GM21515 (cell line): ENCODE results near the gene TRMT1.

Experiments used
- ATAC-seq: cut with Tn5 transposase; IDR thresholded peaks from one replicate; pipeline ENCODE4 v1.9.1; 2021; ENCODE audit not compliant: unreplicated experiment

The TRMT1 gene

DNA sequence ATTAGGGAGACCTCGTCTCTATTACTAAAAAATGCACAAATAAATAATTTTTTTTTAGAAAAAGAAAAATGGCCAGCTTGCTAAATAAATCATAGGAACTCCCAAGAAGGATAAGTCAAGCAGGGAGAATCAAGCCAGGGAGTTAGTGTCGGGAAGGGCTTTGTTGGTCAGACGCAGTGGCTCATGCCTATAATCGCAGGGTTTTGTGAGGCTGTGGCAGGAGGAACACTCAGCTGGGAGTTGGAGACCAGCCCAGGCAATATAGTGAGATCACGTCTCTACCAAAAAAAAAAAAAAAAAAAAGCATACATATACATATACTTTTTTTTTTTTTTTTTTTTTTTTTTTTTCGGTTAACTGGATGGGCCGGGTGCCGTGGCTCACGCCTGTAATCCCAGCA lies 10.5 kb upstream of the TRMT1 start:
- no peak for ATAC-seq

DNA sequence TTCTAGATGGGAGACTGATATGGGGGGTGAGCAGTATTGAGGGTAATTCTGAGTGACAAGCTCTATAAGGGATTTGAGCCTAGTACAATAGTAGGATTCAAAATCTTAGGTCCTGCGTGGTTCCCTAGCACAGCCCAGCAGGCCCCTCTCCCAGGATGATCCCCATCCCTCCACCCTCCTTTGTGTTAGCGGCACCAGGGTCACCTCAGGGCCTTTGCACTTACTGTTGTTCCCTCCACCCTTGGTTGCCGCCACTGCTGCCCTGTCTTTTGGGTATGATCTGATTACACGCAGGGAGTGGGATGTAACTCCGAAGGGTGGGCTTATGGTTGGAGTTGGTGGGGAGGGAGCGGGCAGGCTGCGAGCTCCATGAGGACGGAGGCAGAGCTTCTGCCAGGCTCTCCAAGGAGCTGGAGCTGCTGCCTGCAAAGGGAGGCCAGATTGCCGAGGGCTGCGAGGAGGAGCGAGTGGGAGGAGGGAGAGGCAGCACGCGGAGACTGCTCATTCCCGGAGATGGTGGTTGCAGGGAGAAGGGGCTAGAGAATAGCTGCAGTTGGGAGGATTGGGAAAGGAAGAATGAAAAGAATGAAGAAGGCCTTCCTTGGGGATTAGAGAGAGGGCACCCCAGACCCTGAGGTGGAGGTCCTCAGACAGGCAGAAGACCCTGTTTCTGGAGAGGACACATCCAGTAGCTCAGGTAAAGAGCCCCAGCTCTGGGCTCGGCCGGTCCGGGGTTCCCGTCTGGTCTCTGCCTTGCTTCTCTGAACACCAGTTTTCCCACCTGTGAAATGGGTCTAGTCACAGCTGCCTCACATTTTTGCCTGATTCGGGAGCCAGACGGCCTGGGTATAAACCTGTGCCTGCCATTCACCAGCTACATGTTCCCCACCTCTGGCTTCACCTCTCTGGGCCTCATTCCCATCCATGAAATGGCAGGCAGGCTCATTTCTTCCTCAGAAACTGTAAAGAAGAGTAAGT lies 6.7 kb upstream of the TRMT1 start:
- ATAC-seq: no peak

DNA sequence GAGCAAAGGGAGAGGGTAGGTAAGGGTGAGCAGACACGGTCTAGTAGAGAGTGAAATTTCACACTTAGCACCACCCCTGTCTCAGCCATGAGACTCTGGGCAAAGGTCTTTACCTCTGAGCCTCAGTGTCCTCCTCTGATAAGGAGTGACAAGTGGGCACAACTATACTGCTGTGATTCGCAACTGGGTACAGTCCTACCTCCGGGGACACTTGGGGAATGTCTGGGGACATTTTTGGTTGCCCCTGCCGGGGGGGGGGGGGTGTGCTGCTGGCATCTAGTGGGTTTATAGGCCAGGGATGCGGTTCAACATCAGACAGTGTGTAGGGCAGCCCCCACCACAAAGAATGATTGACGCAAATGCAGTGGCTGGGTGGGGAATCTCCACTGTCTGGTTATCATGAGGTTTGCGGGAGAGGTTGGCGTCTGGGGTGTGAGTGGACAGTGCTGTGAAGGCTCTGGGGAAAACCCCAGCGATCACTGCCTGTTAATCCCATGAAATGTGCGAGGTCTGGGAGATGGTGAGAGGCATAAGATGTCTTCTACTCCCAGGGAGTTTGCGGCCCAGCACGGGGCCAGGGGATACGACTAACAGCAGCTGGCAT lies 5.8 kb upstream of the TRMT1 start:
- no peak for ATAC-seq

DNA sequence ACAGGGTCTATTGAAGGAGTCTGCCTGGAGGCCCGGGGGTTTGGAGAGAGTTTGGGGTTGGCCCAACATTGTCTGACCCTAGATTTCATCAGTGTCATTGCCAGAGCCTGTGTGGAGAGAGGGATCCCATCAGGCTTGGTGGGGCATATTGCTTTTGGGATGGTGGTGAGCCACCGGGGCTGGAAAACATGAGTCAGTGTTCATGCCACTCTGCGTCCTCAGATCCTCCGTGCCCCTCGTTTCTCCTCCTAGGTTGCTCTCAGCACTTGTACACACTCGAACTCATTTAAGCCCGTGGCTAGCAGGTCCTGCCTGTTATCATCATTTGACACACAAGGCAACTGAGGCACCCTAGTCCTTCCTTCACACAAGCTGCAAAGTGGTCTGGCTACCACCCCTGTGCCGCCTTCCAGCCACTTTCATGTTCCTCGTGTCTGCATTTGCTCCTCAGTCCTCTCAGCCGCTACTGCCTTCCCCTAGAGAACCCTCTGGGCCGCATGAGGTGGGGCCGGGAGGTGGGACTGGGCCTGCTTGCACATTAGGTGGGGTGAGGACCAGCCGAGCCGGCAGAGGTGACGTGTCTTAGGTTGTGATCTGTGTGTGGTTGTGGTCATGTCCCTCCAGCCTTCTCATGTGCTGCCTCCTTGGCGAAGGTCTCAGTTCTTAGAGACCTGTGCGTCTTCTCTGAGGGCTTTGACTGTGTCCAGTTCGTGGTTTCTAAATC lies 5.2 kb upstream of the TRMT1 start:
- ATAC-seq: no peak

DNA sequence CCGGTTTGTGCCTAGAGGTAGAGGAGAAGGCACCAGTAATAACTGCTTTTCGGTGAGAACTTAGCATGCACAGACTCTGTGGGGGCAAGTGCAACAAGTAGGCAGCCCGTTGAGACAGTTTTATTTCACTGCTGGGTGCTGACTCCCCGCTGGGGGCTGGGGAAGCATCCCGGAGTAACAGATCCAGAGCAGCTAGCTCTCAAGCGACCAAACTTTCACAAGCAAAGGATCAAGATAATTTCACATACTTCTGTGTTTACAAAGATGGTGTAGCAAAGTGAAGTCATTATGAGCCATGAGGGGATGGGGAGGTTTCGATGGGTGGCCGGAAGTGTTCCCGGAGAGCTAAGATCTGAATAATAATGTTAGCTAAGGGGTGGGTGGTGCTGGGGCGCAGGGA lies 4.3 kb upstream of the TRMT1 start:
- no peak for ATAC-seq

DNA sequence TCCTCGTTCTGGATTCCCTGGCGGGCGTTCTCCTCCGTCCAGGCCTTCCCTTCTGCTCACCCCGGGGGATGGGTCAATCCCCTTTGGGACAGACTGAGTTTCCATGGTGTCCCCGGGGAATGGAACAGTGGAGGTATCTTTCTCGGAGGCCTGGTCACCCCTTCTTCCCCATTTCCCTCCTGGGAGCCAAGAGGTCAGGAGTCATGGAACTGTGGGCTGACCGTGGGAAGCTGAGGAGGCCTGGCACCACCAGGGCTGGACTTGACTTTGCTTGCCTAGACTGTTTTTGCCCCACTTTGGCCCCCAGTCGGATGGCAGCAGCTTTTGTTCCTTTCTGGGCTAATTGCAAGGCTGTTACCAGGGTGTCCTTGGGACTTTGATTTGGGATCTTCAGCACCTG lies 3.5 kb upstream of the TRMT1 start:
- ATAC-seq: no peak

DNA sequence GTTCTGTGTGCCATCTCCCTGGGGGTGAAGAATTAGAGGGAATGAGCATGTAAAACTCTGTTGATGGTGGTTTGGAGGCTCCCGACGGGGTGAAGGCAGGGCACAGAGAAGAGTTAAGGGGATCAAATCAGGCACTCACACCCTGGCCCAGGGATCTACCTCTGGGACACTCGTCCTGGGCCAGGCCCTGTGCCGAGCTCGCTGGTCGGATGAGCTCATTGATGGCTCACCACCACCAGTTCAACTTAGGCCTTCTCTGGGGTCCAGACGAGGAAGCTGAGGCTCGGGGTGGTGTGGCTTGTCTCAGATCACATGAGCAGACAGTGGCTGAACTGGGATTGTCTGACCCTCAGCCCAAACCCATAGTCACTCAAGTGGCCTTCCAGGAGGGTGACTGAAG lies 3.1 kb upstream of the TRMT1 start:
- ATAC-seq: no peak

DNA sequence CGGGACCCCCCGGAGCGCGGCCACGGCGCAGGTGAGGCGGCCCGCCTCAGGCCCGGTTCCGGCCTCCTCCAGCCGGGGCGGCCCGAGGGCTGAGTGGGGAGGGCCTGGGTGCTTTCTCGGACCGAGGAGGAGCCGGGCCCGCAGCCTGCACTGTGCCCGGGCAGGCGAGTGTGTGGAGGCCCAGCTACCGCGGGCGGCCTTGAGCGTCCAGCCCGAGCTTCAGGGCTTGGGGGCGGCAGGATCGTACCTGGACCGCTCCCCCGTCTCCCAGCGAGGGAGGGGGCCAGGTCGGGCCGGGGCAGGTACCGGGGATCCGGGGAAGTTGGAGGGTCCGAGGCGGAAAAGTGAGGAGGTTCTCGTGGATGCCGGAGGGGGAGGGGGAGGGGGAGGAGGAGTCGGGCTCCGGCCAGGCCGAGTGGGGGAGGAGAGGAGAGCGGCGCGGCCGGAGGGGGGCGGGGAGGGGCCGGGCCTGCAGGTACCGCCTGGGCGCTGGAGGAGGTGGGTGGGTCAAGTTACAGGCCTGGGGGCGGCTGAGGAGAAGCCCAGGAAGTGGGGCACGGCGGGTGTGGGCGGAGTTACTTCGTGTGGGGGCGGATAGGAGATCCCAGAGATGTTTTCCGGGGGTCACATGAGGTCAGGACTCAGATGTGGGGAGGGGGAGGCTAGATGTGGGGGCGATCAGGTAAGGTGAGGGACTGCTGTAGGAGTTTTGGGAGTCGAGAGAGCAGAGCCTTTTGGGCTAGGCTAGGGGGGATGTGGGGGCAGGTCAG lies 2.1 kb upstream of the TRMT1 start:
- peak; percentile 1 for ATAC-seq

DNA sequence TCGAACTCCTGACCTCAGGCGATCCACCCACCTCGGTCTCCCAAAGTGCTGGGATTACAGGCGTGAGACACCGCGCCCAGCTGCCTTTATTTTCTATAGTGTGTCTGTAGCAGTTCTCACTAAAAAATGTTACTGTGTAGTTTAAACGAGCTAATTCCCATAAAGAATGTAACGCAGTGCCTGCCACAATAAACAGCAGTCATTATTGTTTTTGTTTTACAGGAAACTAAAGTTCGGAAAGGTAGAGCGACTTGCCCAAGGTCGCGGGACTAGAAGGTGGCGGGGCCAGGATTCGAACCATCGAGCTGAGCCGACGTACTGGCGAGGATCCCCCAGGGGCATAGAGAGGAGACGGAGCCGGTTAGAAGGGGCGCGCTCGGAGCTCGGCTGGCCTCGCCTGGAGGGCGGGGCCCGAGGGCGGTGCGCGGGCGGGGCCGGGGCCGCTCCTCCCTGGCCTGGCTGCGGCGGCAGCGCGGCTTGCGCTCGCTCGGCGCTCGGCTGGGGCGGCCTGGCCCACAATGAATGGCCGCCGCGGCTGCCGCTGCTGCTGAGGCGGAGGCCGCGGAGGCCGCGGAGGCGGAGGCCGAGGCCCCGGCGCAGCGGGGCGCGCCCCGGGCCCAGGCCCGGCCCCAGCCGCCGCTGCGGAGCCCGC lies 1.4 kb upstream of the TRMT1 start, which contains the start of gene NACC1:
Gene NACC1 (plus strand): TSS at position 493 of the 652 bp plus-strand sequence. CDS start 16,944 bp downstream, outside the sequence.
- ATAC-seq: peak; percentile 44

DNA sequence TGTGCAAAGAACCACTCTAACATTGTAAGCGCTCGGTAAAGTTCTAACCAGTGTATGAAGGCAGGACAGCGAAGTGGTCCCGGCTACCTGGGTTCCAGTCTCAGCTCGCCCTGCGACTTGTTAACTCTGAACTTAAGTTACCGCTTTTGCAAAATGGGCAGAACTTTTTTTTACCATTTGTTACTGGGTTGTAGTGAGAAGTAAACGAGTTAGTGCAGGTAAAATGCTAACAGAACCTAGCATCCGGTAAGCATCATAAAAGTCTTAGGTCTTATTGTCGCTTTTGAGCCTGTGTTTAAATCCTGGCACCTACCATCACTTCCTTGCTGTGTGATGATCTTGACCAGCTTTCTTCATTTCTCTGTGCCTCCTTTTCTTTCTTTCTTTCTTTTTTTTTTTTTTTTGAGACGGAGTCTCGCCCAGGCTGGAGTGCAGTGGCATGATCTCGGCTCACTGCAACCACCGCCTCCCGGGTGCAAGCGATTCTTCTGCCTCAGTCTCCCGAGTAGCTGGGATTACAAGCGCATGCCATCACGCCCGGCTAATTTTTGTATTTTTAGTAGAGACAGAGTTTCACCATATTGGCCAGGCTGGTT lies 734 bp upstream of the TRMT1 start:
- ATAC-seq: no peak

DNA sequence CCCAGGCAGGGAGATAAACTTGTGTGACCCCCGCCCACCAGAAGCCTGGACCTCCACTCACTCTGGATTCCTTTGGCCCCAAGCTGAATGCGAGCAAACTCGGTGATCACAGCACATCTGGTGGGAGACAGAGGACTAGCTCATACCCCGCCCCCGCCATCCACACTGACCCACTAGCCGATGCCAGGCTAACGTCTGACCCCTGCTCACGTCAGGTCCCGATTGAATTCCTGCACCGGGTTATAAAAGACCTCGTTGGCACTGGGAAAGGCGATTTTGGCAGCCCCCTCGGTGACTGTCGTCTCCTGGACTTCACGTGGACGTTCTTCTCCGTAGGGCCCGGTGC lies 631 bp downstream of the TRMT1 start:
- ATAC-seq: no peak

DNA sequence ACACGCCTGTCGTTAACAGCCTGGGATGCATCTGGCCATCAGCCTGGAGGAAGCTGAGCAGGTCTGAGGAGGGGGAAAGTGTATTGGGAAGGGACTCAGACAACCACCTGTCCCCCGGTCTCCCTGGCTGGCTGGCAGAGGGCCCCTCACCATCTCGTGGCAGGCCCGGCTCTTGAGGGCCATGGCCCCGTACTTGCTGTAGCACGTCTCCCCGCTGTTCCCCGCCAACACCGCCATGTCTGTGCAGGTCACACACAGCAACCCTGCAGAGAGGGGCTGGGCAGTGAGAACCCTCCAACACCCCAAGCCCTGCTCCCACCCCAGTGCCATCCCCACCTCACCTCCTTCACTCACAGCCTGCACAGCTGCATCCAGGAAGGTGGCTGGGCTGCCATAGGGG lies 4.0 kb downstream of the TRMT1 start:
- no peak for ATAC-seq

DNA sequence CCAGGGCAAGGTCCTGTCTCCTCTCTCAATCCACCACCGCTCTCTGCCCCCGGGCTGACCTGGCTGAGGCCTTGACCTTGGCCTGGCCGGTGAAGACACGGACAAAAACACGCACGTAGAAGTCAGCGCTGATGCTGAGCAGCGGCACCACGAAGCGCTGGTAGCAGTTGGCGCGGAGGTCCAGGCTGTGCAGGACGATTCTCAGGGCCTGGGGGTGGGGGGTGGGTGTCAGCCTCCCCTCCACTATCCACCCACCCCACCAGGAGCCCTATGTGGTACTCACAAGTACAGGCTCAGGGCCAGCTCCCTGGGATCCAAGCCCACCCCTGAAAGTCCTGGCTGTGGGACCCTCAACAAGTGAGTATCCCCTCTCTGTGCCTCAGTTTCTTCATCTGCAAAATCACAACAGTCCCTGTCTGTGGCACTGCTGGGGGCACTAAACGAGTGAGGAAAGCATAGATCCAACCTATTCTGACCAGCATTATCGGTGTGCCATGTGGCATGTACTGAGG lies 6.4 kb downstream of the TRMT1 start:
- no peak for ATAC-seq

DNA sequence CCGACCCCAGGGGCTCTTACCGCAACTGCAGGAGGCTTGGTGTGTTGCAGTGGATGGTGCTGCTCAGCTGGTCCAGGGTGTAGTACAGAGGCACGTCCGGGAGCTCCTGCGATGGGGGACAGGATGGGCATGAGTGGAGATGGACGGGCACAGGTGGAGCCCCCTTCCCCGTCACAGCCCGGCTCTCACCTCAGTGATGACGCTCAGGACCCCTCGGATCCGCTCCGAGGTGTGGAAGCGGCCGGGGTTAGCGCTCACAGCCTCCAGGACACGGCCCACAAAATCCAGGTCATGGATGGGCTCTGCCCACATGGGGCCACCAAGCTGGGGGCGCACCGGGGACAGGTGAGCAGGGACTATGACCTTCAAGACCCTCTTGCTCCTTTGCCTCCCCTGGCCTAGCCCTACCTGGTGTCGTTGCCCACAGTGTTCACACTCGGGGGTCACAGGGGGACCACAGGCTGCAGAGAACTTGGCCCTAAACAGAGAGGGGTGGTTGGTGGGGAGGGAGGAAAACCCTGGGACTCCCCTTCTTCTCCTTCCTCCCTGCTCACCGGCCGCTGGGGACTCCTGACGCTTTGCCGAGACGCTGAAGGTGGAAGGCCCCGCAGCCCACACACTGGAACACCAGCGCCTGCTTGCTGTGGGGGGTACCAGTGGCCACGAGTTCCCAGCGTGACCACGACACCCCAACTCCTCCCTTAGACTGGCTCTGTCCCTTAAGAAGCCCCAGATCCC lies 7.0 kb downstream of the TRMT1 start:
- ATAC-seq: no peak

DNA sequence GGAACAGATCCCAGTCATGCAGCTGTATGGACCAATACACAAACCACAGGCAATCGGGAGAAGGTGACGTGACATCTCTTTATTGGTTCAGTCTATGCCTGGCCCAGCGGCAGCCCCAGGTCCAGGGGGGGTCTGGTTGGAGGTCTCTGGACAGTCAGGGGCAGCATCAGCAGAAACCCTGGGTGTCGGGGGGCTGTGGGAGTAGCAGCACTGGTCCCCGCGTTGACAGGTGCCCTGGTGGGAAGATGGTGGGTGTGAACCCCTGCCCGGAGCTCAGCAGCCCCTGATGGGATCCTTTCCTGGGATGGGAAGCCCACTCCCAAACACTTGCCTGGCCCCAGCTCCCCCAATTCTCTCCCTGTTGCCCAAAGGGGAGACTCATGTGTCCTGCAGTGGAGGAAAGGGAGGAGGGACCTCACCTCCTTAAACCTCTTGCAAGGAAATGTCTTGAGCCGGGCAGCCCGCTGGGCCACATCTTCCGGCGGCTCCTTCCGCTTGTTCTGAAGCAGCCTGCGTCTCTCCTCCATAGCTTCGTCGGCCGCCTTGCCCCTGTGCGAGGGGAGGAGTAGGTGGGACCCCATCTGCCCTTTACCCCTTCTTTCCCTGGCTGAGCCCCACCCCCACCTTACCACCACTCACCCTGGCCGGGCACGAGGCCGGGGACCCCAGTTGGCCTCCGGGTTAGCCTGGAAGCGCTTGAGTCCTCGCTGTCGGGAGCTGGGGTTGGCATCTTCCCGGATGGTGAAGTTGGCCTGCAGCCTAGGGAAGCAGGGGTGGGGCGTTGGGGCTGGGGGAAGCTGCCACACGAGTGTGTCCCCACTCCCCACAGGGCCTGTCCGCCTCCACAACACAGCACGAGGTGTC lies 11.5 kb downstream of the TRMT1 start:
- ATAC-seq: no peak

DNA sequence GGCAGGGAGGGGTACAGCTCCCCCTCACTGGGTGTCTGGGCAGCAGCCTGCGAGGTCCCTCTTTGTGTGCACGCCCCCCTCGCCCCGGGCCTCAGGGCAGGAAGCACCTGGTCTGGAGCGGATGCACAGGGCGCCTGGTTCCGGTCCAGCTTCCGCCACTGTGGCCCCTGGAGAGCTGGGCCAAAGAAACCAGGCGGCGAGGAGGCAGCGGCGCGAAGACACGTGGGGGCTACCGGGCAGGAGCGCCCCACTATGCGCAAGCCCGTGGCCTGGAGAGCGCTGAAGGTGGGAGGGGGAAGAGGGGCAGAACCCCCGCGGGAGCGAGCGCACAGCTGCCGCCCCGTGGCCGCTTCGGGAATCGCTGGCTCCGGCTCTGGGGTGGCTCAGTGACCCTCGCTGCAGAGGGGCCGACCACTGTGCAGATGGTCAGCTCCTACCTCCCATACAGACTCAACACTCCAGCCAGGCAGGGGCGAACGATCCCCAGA lies 12.1 kb downstream of the TRMT1 start:
- ATAC-seq: no peak

DNA sequence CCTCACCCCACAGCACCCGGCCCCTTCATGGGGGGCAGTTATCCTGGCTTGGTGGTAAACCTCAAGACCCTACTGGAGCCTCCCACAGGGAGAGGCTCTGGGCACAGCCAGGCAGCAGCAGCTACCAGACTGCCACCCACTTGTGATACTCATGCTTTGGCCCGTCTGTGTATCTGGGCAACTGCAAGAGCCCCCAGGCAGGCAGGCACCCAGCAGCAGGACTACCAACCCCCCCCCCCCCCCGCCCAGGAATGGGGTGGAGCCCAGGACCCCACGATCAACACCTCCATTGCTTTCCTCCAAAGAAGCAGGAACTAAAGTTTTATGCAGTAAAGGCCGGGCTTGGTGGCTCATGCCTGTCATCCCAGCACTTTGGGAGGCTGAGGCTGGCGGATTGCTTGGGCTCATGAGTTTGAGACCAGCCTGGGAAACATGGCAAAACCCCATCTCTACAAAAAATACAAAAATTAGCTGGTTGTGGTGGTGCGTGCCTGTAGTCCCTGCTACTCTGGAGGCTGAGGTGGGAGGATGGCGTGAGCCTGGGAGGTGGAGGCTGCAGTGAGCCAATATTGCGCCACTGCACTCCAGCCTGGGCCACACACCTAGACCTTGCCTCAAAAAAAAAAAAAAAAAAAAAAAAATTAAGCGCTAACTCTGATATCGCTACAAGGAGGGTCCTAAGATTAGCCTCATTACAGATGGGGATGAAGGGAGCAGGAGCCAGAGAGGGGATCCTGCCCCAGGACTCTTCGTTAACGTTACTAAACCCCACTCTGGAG lies 12.8 kb downstream of the TRMT1 start:
- ATAC-seq: no peak
